Measurements from ENCODE around the gene ANTXR1. TPM values are rescaled to one million over a fixed set of nuclear protein-coding genes. Genes with fewer than 3 reads are reported as not detected.

ANTXR1 gene
- total and polyA plus RNA-seq, 10 donors, result 2.8 to 66.7 (median 36.9) TPM

GRCh38 chr2:69221960-69222751 is 209.2 kb downstream of the ANTXR1 start:
- no peak for DNase-seq
- intact Hi-C loops (cut with DNase I; ENCODE audit: low total_unique reads), result no loop called here
- Histone ChIP-seq H3K27ac (peak overlapping the region in 7 of 8 donors; percentile 16 to 56 (median 42)), H3K4me1 (peaks cover 0 to 15% (median 6%) of the 10 kb centered on the region in 6 donors), H3K36me3 (no peaks in the 10 kb centered on the region), H3K27me3 (replicated peaks in 1 of 7) (no peaks in the 10 kb centered on the region), H3K4me3 (no peak overlapping the region), H3K9me3 (no peaks in the 10 kb centered on the region)
- 77 to 93% (median 91%) methylated on average over 6 of the region's 6 CpGs for WGBS, 5 donors
- TF ChIP-seq CTCF (IDR thresholded peaks at IDR 0.05 in 8 of 11, conservative IDR thresholded peaks at IDR 0.05 in 3 of 11), result no peak
- no peak for TF ChIP-seq POLR2A (IDR thresholded peaks at IDR 0.05)

GRCh38 chr2:69222953-69223658 is 210.1 kb downstream of the ANTXR1 start:
- H3K4me3 ChIP-seq, result no peak overlapping the region
- H3K36me3 ChIP-seq, result no peaks in the 10 kb centered on the region
- H3K27me3 ChIP-seq (replicated peaks in 1 of 7), result no peaks in the 10 kb centered on the region
- peak overlapping the region in 7 of 8 donors; percentile 3 to 56 (median 42) for H3K27ac ChIP-seq
- TF ChIP-seq POLR2AphosphoS5 (IDR thresholded peaks at IDR 0.05) (peak in 1 of 3 donors; percentile 12), CTCF (IDR thresholded peaks at IDR 0.05 in 8 of 11, conservative IDR thresholded peaks at IDR 0.05 in 3 of 11) (no peak), POLR2A (IDR thresholded peaks at IDR 0.05) (no peak)
- no peaks in the 10 kb centered on the region for H3K9me3 ChIP-seq
- DNase-seq, result no peak
- peaks cover 0 to 7% (median 5%) of the 10 kb centered on the region in 6 donors for H3K4me1 ChIP-seq
- intact Hi-C loops (cut with DNase I; ENCODE audit: low total_unique reads), result no loop called here
- WGBS, 5 donors, result 51 to 83% (median 62%) methylated on average over 3 of the region's 3 CpGs

GRCh38 chr2:69223759-69224511 is 211.0 kb downstream of the ANTXR1 start:
- WGBS, 5 donors, result 88 to 95% (median 90%) methylated on average over 6 of the region's 6 CpGs
- TF ChIP-seq POLR2AphosphoS5 (IDR thresholded peaks at IDR 0.05), result no peak
- TF ChIP-seq POLR2A (IDR thresholded peaks at IDR 0.05), result no peak
- no peak for TF ChIP-seq CTCF (IDR thresholded peaks at IDR 0.05 in 8 of 11, conservative IDR thresholded peaks at IDR 0.05 in 3 of 11)
- intact Hi-C loops (cut with DNase I; ENCODE audit: low total_unique reads), result no loop called here
- Histone ChIP-seq H3K27ac (peak overlapping the region in 7 of 8 donors; percentile 2 to 56 (median 37)), H3K4me1 (peaks cover 0 to 4% (median 0%) of the 10 kb centered on the region in 6 donors), H3K27me3 (replicated peaks in 1 of 7) (no peaks in the 10 kb centered on the region), H3K36me3 (no peaks in the 10 kb centered on the region), H3K9me3 (no peaks in the 10 kb centered on the region), H3K4me3 (no peak overlapping the region)
- DNase-seq, result no peak

All from spleen (tissue), 11 donors.